GM12874 (cell line): ENCODE data around the gene RHOBTB3.

Experiments
- CTCF ChIP-seq: IDR thresholded peaks from 2 replicates; pipeline ENCODE4 v1.5.1; 2011; ENCODE audit warnings: low read depth, mild to moderate bottlenecking, control low read depth, low read length, moderate library complexity; ENCODE audit not compliant: insufficient read depth

Gene RHOBTB3

GRCh38 chr5:95782181-95782580 is 51.0 kb downstream of the RHOBTB3 start:
- TF ChIP-seq CTCF: no peak

DNA sequence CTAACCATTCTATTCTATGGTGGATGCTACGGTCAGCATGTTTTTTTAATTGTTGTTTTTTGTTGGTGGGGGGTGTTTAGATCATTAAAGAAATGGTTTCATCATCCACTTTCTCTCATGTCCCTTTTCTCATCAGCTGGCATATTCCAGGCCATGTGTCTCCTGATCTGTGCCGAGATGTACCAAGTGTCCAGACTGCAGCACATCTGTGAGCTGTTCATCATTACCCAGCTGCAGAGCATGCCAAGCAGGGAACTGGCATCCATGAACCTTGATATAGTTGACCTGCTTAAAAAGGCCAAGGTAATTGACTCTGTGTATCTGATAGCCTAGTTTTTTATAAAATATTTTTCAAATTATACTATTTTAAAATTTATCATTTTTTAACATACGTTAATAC is 52.5 kb downstream of the RHOBTB3 start:
- TF ChIP-seq CTCF: no peak

GRCh38 chr5:95784514-95785302 is 53.6 kb downstream of the RHOBTB3 start:
- no peak for TF ChIP-seq CTCF

DNA sequence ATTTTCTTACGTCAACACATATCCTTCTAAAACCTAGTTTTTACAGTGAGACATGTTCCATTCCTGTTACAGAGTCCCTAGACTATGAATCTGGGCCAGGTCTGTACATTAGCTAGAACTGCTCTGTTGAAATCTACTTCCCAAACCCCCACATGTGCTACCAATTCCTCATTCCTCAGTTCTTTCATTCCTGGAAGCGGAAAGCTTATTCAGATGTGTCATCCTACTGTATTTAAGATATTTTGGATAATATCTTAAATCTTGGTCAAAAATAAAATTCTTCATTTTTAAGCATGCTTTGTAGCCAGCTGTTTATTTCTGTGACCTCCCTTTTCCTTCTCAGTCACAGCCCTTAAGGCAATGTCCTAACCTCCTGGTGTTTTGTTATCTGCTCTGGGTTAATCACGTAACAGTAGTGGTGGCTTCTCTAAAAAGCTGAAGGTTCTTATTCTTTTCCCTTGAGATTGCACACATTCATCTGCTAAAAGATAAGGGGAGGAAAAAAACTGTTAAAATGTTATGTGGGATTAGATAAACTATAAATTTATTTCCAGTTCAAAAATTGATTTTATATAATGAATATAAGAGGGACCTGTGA is 55.8 kb downstream of the RHOBTB3 start:
- TF ChIP-seq CTCF: no peak

GRCh38 chr5:95788493-95788892 is 57.4 kb downstream of the RHOBTB3 start:
- no peak for TF ChIP-seq CTCF

- TF ChIP-seq CTCF: no peak
Measured at GRCh38 chr5:95791751-95792150, 60.6 kb downstream of the RHOBTB3 start.

DNA sequence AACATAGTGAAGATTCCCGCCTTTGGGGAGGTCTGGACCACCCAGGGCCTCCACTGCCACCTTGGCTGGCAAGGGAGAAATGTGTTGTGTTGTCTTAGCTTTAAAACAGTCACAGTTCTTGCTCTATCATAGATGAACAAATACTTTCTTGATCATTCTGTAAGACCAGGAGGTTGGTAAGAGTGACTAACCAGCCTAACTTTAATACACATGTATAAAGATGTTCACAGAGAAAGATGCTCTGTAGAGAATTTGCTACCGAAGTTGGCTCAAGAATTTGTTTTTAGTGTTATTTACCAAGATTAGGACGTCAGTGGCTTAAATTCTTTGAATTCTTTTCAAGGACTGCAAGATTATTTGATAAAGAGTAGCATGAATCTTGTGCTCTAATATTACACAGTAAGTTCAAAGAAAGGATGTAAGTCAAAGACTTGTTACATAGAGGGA is 63.0 kb downstream of the RHOBTB3 start:
- no peak for TF ChIP-seq CTCF
